Measurements from ENCODE around the gene LRRC7.

LRRC7 gene

DNA sequence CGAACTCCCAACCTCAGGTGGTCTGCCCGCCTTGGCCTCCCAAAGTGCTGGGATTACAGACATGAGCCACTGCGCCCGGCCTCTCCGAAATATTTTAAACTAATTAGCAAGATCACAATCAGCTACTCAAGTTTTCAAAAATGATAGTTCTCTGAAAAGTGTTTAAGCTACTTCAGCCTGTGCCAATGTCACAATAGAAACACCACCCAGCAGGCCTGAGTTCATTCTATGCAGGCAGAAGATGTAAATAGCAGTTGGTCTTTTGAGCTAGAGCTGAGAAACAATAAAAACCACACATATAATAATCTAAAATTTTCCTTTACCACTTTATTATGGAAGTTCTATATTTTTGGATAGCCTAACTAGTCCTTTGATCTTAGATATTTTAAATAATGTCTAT is 541.5 kb downstream of the LRRC7 start:
- no peaks in the 10 kb centered on the region for H3K4me1 ChIP-seq (ENCODE audit: insufficient read depth, insufficient read length)
- TF ChIP-seq ZNF274 (IDR thresholded peaks at IDR 0.05; ENCODE audit: low read depth, low read length), result no peak
- no peak for TF ChIP-seq SUZ12 (IDR thresholded peaks at IDR 0.05; ENCODE audit: extremely low read depth, insufficient read depth, insufficient read length)
- no peak for TF ChIP-seq YY1 (IDR thresholded peaks at IDR 0.05; ENCODE audit: insufficient read depth, insufficient read length)
- DNase-seq (ENCODE audit: low read depth, low spot score), result no peak
- H3K27me3 ChIP-seq (ENCODE audit: insufficient read depth, insufficient read length), result no peaks in the 10 kb centered on the region
- no peak overlapping the region for H3K9ac ChIP-seq (ENCODE audit: insufficient read length, low read depth)
- H3K4me3 ChIP-seq (ENCODE audit: insufficient read length, low read depth), result no peak overlapping the region
- H3K36me3 ChIP-seq (ENCODE audit: insufficient read depth, insufficient read length, low read length), result no peaks in the 10 kb centered on the region
- H3K9me3 ChIP-seq (ENCODE audit: insufficient read depth, low read length), result no peaks in the 10 kb centered on the region

GRCh38 chr1:70112838-70113237 is 545.1 kb downstream of the LRRC7 start:
- no peak for TF ChIP-seq ZNF274 (IDR thresholded peaks at IDR 0.05; ENCODE audit: low read depth, low read length)
- no peak for TF ChIP-seq SUZ12 (IDR thresholded peaks at IDR 0.05; ENCODE audit: extremely low read depth, insufficient read depth, insufficient read length)
- no peak for TF ChIP-seq YY1 (IDR thresholded peaks at IDR 0.05; ENCODE audit: insufficient read depth, insufficient read length)
- H3K9ac ChIP-seq (ENCODE audit: insufficient read length, low read depth), result no peak overlapping the region
- no peaks in the 10 kb centered on the region for H3K9me3 ChIP-seq (ENCODE audit: insufficient read depth, low read length)
- H3K4me1 ChIP-seq (ENCODE audit: insufficient read depth, insufficient read length), result no peaks in the 10 kb centered on the region
- DNase-seq (ENCODE audit: low read depth, low spot score), result no peak
- H3K36me3 ChIP-seq (ENCODE audit: insufficient read depth, insufficient read length, low read length), result no peaks in the 10 kb centered on the region
- no peaks in the 10 kb centered on the region for H3K27me3 ChIP-seq (ENCODE audit: insufficient read depth, insufficient read length)
- no peak overlapping the region for H3K4me3 ChIP-seq (ENCODE audit: insufficient read length, low read depth)

DNA sequence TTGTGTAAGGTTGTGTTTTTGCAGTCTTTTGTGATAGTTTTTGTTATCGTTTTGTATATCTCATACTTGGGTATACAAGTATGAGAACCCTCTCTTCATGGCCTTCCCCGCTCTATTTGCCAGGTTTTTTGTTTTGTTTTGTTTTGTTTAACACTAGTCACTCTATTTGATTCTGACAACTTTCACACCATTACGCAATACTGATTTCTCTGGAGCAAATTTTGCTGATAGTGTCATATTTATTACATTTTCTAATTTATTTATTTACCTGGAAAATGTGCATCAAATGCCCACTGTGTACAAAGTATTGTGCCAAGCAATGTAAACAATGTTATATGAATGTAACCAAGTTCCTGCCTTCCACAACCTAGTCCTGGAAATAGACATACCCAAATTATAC is 547.6 kb downstream of the LRRC7 start:
- Histone ChIP-seq H3K9me3 (ENCODE audit: insufficient read depth, low read length) (no peaks in the 10 kb centered on the region), H3K4me3 (ENCODE audit: insufficient read length, low read depth) (no peak overlapping the region), H3K9ac (ENCODE audit: insufficient read length, low read depth) (no peak overlapping the region), H3K36me3 (ENCODE audit: insufficient read depth, insufficient read length, low read length) (no peaks in the 10 kb centered on the region), H3K4me1 (ENCODE audit: insufficient read depth, insufficient read length) (no peaks in the 10 kb centered on the region), H3K27me3 (ENCODE audit: insufficient read depth, insufficient read length) (no peaks in the 10 kb centered on the region)
- TF ChIP-seq YY1 (IDR thresholded peaks at IDR 0.05; ENCODE audit: insufficient read depth, insufficient read length) (no peak), ZNF274 (IDR thresholded peaks at IDR 0.05; ENCODE audit: low read depth, low read length) (no peak), SUZ12 (IDR thresholded peaks at IDR 0.05; ENCODE audit: extremely low read depth, insufficient read depth, insufficient read length) (no peak)
- DNase-seq (ENCODE audit: low read depth, low spot score), result no peak

DNA sequence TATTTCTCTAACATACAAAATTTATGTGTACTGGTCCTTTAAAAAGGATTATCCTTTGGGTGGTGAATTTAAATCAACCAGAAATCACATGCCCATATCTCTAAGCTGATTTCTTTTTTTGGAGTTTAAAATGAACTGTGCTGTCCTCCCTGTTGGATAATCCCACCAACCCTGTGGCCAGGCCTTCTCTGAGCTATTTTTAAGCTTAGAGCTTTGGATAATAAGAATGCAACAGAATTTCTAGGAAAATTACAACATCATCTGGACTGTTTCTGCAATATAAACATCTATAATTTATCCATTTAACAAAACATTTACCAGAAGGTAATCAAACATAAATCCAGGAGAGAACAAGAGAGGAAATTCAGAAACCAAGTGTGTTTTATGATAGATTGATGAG is 549.3 kb downstream of the LRRC7 start:
- no peaks in the 10 kb centered on the region for H3K36me3 ChIP-seq (ENCODE audit: insufficient read depth, insufficient read length, low read length)
- H3K9me3 ChIP-seq (ENCODE audit: insufficient read depth, low read length), result no peaks in the 10 kb centered on the region
- H3K4me3 ChIP-seq (ENCODE audit: insufficient read length, low read depth), result no peak overlapping the region
- no peak for DNase-seq (ENCODE audit: low read depth, low spot score)
- TF ChIP-seq SUZ12 (IDR thresholded peaks at IDR 0.05; ENCODE audit: extremely low read depth, insufficient read depth, insufficient read length), result no peak
- no peak for TF ChIP-seq ZNF274 (IDR thresholded peaks at IDR 0.05; ENCODE audit: low read depth, low read length)
- no peak for TF ChIP-seq YY1 (IDR thresholded peaks at IDR 0.05; ENCODE audit: insufficient read depth, insufficient read length)
- H3K27me3 ChIP-seq (ENCODE audit: insufficient read depth, insufficient read length), result no peaks in the 10 kb centered on the region
- no peaks in the 10 kb centered on the region for H3K4me1 ChIP-seq (ENCODE audit: insufficient read depth, insufficient read length)
- no peak overlapping the region for H3K9ac ChIP-seq (ENCODE audit: insufficient read length, low read depth)

- Histone ChIP-seq H3K4me1 (ENCODE audit: insufficient read depth, insufficient read length) (no peaks in the 10 kb centered on the region), H3K36me3 (ENCODE audit: insufficient read depth, insufficient read length, low read length) (no peaks in the 10 kb centered on the region), H3K4me3 (ENCODE audit: insufficient read length, low read depth) (no peak overlapping the region), H3K9ac (ENCODE audit: insufficient read length, low read depth) (no peak overlapping the region), H3K27me3 (ENCODE audit: insufficient read depth, insufficient read length) (no peaks in the 10 kb centered on the region), H3K9me3 (ENCODE audit: insufficient read depth, low read length) (no peaks in the 10 kb centered on the region)
- TF ChIP-seq ZNF274 (IDR thresholded peaks at IDR 0.05; ENCODE audit: low read depth, low read length), result no peak
- TF ChIP-seq SUZ12 (IDR thresholded peaks at IDR 0.05; ENCODE audit: extremely low read depth, insufficient read depth, insufficient read length), result no peak
- TF ChIP-seq YY1 (IDR thresholded peaks at IDR 0.05; ENCODE audit: insufficient read depth, insufficient read length), result no peak
- DNase-seq (ENCODE audit: low read depth, low spot score), result no peak
Observed at GRCh38 chr1:70134148-70134547, 566.4 kb downstream of the LRRC7 start.

GRCh38 chr1:70140343-70140742 is 572.6 kb downstream of the LRRC7 start:
- no peak for TF ChIP-seq ZNF274 (IDR thresholded peaks at IDR 0.05; ENCODE audit: low read depth, low read length)
- no peak for TF ChIP-seq SUZ12 (IDR thresholded peaks at IDR 0.05; ENCODE audit: extremely low read depth, insufficient read depth, insufficient read length)
- no peak for TF ChIP-seq YY1 (IDR thresholded peaks at IDR 0.05; ENCODE audit: insufficient read depth, insufficient read length)
- no peaks in the 10 kb centered on the region for H3K9me3 ChIP-seq (ENCODE audit: insufficient read depth, low read length)
- DNase-seq (ENCODE audit: low read depth, low spot score), result no peak
- H3K4me3 ChIP-seq (ENCODE audit: insufficient read length, low read depth), result no peak overlapping the region
- H3K9ac ChIP-seq (ENCODE audit: insufficient read length, low read depth), result no peak overlapping the region
- H3K27me3 ChIP-seq (ENCODE audit: insufficient read depth, insufficient read length), result no peaks in the 10 kb centered on the region
- peaks cover 13% of the 10 kb centered on the region for H3K36me3 ChIP-seq (ENCODE audit: insufficient read depth, insufficient read length, low read length)
- no peaks in the 10 kb centered on the region for H3K4me1 ChIP-seq (ENCODE audit: insufficient read depth, insufficient read length)

- no peak overlapping the region for H3K9ac ChIP-seq (ENCODE audit: insufficient read length, low read depth)
- DNase-seq (ENCODE audit: low read depth, low spot score), result no peak
- H3K4me1 ChIP-seq (ENCODE audit: insufficient read depth, insufficient read length), result no peaks in the 10 kb centered on the region
- no peaks in the 10 kb centered on the region for H3K9me3 ChIP-seq (ENCODE audit: insufficient read depth, low read length)
- H3K27me3 ChIP-seq (ENCODE audit: insufficient read depth, insufficient read length), result no peaks in the 10 kb centered on the region
- no peak overlapping the region for H3K4me3 ChIP-seq (ENCODE audit: insufficient read length, low read depth)
- H3K36me3 ChIP-seq (ENCODE audit: insufficient read depth, insufficient read length, low read length), result peaks cover 13% of the 10 kb centered on the region
- TF ChIP-seq YY1 (IDR thresholded peaks at IDR 0.05; ENCODE audit: insufficient read depth, insufficient read length) (no peak), SUZ12 (IDR thresholded peaks at IDR 0.05; ENCODE audit: extremely low read depth, insufficient read depth, insufficient read length) (no peak), ZNF274 (IDR thresholded peaks at IDR 0.05; ENCODE audit: low read depth, low read length) (no peak)
Observed at GRCh38 chr1:70140894-70141293, 573.2 kb downstream of the LRRC7 start.

GRCh38 chr1:70142075-70142474 is 574.4 kb downstream of the LRRC7 start:
- Histone ChIP-seq H3K4me1 (ENCODE audit: insufficient read depth, insufficient read length) (no peaks in the 10 kb centered on the region), H3K4me3 (ENCODE audit: insufficient read length, low read depth) (no peak overlapping the region), H3K9me3 (ENCODE audit: insufficient read depth, low read length) (no peaks in the 10 kb centered on the region), H3K9ac (ENCODE audit: insufficient read length, low read depth) (no peak overlapping the region), H3K36me3 (ENCODE audit: insufficient read depth, insufficient read length, low read length) (peaks cover 23% of the 10 kb centered on the region), H3K27me3 (ENCODE audit: insufficient read depth, insufficient read length) (no peaks in the 10 kb centered on the region)
- no peak for TF ChIP-seq YY1 (IDR thresholded peaks at IDR 0.05; ENCODE audit: insufficient read depth, insufficient read length)
- no peak for TF ChIP-seq SUZ12 (IDR thresholded peaks at IDR 0.05; ENCODE audit: extremely low read depth, insufficient read depth, insufficient read length)
- no peak for TF ChIP-seq ZNF274 (IDR thresholded peaks at IDR 0.05; ENCODE audit: low read depth, low read length)
- DNase-seq (ENCODE audit: low read depth, low spot score), result no peak
